ENCODE measurements around the gene PRR15.

DNA sequence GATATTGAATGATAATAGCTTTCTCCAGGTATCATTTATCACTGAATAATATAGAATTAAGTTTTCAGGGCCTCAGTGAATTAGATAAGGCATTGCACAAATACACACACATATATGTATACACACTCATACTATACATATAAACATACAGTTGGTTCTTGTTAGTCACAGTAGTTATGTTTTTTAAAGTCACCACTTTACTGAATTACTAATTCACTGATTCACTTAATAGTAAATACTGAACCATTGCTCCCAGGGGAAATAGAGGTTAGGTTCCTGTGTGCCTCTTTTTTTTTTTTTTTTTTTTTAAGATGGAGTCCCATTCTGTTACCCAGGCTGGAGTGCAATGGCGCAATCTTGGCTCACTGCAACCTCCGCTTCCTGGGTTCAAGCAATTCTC lies 33.6 kb downstream of the PRR15 start:
- TF ChIP-seq, protein P1, sequence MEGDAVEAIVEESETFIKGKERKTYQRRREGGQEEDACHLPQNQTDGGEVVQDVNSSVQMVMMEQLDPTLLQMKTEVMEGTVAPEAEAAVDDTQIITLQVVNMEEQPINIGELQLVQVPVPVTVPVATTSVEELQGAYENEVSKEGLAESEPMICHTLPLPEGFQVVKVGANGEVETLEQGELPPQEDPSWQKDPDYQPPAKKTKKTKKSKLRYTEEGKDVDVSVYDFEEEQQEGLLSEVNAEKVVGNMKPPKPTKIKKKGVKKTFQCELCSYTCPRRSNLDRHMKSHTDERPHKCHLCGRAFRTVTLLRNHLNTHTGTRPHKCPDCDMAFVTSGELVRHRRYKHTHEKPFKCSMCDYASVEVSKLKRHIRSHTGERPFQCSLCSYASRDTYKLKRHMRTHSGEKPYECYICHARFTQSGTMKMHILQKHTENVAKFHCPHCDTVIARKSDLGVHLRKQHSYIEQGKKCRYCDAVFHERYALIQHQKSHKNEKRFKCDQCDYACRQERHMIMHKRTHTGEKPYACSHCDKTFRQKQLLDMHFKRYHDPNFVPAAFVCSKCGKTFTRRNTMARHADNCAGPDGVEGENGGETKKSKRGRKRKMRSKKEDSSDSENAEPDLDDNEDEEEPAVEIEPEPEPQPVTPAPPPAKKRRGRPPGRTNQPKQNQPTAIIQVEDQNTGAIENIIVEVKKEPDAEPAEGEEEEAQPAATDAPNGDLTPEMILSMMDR (IDR thresholded peaks at IDR 0.05): no peak
- no peak for TF ChIP-seq EP300 (IDR thresholded peaks at IDR 0.05; ENCODE audit: low read depth)
- TF ChIP-seq POLR2AphosphoS5 (IDR thresholded peaks at IDR 0.05): no peak

All from transverse colon (tissue), 4 donors.